Measurements from ENCODE around the gene NKX1-1.
A peak's percentile ranks its signal among the peaks of the same experiment; 100 is the strongest.

NKX1-1 gene

DNA sequence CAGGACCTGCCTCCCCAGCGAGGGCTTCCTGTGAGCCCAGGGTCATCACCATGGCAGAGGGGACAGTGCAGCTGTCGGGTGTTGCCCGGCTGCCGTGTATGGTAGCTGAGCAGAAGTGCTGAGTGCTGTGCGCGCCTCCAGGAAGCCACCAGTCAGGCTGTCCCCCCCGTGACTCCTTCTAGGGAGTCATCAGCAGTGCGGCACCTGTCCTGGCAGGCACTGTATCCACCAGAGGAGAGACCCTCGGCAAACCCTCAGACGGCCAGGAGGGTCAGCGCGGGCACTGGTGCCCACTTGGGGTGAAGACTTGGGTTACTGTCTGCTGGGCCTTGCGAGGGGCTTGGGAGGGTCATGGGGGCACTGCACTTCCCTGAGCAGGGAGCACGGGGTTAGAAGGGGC lies 50.9 kb downstream of the NKX1-1 start:
- Histone ChIP-seq H3K23ac (ENCODE audit: low read length) (no peak overlapping the region), H4K91ac (ENCODE audit: low read depth, low read length) (no peak overlapping the region), H2BK120ac (ENCODE audit: insufficient read depth, low read length, poor library complexity) (no peak overlapping the region), H2BK5ac (ENCODE audit: low read depth, low read length, poor library complexity) (no peak overlapping the region), H4K8ac (ENCODE audit: low read depth, low read length) (no peak overlapping the region), H3K27me3 (ENCODE audit: insufficient read depth, low read length) (no peaks in the 10 kb centered on the region), H2BK12ac (ENCODE audit: low read length) (no peak overlapping the region), H3K4me1 (ENCODE audit: control insufficient read depth in 1 of 2, insufficient read depth in 2 of 2, low read length in 2 of 2) (peaks cover 0 to 2% of the 10 kb centered on the region in 2 experiments), H3K36me3 (ENCODE audit: control insufficient read depth in 1 of 2, insufficient read depth in 2 of 2, low read length in 2 of 2) (peaks cover 62 to 65% of the 10 kb centered on the region in 2 experiments), H3K79me2 (ENCODE audit: control insufficient read depth, insufficient read depth, low read length, poor library complexity) (no peaks in the 10 kb centered on the region), H3K14ac (ENCODE audit: low read length) (no peak overlapping the region), H2AK5ac (ENCODE audit: low read length) (no peak overlapping the region), H3K4me2 (ENCODE audit: low read length) (no peak overlapping the region), H3K4me3 (ENCODE audit: low read depth, low read length) (no peak overlapping the region), H3K4ac (ENCODE audit: low read depth, low read length) (no peak overlapping the region), H3K9ac (ENCODE audit: low read length) (no peak overlapping the region), H3K9me3 (ENCODE audit: insufficient read depth, low read depth, low read length) (no peaks in the 10 kb centered on the region), H3K27ac (ENCODE audit: low read depth, low read length) (no peak overlapping the region), H3K18ac (ENCODE audit: low read length) (no peak overlapping the region), H2AFZ (ENCODE audit: insufficient read depth, low read length, poor library complexity) (no peak overlapping the region), H4K12ac (ENCODE audit: low read depth, low read length) (no peak overlapping the region), H3K79me1 (ENCODE audit: low read length) (no peaks in the 10 kb centered on the region)
- no CpG with 5 or more reads among the region's 14 CpGs for WGBS (ENCODE audit: extremely low coverage, insufficient coverage, insufficient read length)
- DNase-seq = no peak

DNA sequence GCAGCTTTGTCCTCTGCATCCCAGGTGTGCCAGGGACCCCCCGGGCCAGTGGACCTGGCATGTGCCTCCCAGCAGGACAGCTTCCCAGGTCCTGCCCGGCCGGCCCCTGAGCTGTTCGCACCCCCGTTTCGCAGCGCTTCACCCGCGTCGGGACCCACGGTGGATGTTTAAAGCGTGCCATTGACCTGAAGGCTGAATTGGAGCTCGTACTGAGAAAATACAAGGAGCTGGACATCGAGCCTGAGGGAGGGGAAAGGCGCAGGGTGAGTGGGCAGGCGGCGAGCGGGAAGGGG lies 51.3 kb downstream of the NKX1-1 start:
- no peak overlapping the region for H3K4me2 ChIP-seq (ENCODE audit: low read length)
- H3K36me3 ChIP-seq (ENCODE audit: control insufficient read depth in 1 of 2, insufficient read depth in 2 of 2, low read length in 2 of 2) = peaks cover 65 to 66% of the 10 kb centered on the region in 2 experiments
- H4K91ac ChIP-seq (ENCODE audit: low read depth, low read length) = no peak overlapping the region
- no peak overlapping the region for H2AFZ ChIP-seq (ENCODE audit: insufficient read depth, low read length, poor library complexity)
- H3K79me2 ChIP-seq (ENCODE audit: control insufficient read depth, insufficient read depth, low read length, poor library complexity) = no peaks in the 10 kb centered on the region
- no peak overlapping the region for H3K4me3 ChIP-seq (ENCODE audit: low read depth, low read length)
- no peak overlapping the region for H3K9ac ChIP-seq (ENCODE audit: low read length)
- no peak overlapping the region for H2BK12ac ChIP-seq (ENCODE audit: low read length)
- H2AK5ac ChIP-seq (ENCODE audit: low read length) = no peak overlapping the region
- H4K12ac ChIP-seq (ENCODE audit: low read depth, low read length) = no peak overlapping the region
- no peak overlapping the region for H2BK120ac ChIP-seq (ENCODE audit: insufficient read depth, low read length, poor library complexity)
- no peak overlapping the region for H3K23ac ChIP-seq (ENCODE audit: low read length)
- no peak overlapping the region for H3K18ac ChIP-seq (ENCODE audit: low read length)
- no peak overlapping the region for H3K27ac ChIP-seq (ENCODE audit: low read depth, low read length)
- no peaks in the 10 kb centered on the region for H3K79me1 ChIP-seq (ENCODE audit: low read length)
- no peak overlapping the region for H3K14ac ChIP-seq (ENCODE audit: low read length)
- H2BK5ac ChIP-seq (ENCODE audit: low read depth, low read length, poor library complexity) = no peak overlapping the region
- H4K8ac ChIP-seq (ENCODE audit: low read depth, low read length) = no peak overlapping the region
- peaks cover 0 to 2% of the 10 kb centered on the region in 2 experiments for H3K4me1 ChIP-seq (ENCODE audit: control insufficient read depth in 1 of 2, insufficient read depth in 2 of 2, low read length in 2 of 2)
- WGBS (ENCODE audit: extremely low coverage, insufficient coverage, insufficient read length) = no CpG with 5 or more reads among the region's 18 CpGs
- H3K4ac ChIP-seq (ENCODE audit: low read depth, low read length) = no peak overlapping the region
- H3K9me3 ChIP-seq (ENCODE audit: insufficient read depth, low read depth, low read length) = no peaks in the 10 kb centered on the region
- H3K27me3 ChIP-seq (ENCODE audit: insufficient read depth, low read length) = no peaks in the 10 kb centered on the region
- DNase-seq = no peak

DNA sequence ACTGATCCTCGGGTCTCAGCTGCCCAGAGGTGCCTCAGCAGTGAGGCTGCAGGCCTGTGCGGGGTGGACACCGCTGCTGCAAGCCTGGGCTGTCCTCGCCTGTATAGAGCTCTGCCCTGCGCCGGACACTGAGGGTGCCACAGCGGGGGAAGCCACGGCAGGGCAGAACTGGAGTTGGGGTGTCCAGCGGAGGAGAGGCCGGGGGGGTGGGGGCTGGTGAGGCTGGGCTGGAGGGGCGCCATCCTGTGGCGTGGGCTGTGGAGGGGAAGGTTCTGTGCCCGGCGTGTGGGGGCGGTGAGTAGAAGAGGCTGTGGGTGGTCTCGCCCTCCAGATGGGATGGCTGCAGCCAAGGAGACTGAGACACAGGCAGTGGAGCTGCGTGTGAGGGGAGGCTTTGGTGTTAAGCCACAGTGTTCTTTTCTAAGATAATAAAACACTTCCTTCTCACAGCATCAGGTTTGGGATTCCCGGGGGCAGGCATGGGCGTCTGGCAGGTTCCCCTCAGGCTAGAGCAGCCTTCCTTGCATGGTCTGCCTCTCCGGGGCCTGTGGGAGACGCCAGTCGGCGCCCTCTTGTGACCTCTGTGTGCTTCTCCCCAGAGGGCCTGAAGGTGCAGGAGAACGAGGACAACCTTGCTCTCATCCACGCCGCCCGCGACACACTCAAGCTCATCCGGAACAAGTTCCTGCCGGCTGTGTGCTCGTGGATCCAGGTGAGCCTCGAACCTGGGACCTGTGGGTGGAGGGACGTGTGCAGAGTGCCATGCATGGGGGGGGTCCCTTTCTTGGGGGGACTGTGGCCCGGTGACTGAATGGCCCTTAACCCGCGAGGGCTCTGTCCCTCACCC lies 51.9 kb downstream of the NKX1-1 start:
- Histone ChIP-seq H3K18ac (ENCODE audit: low read length) (no peak overlapping the region), H3K14ac (ENCODE audit: low read length) (no peak overlapping the region), H3K9ac (ENCODE audit: low read length) (no peak overlapping the region), H3K79me2 (ENCODE audit: control insufficient read depth, insufficient read depth, low read length, poor library complexity) (no peaks in the 10 kb centered on the region), H3K27me3 (ENCODE audit: insufficient read depth, low read length) (no peaks in the 10 kb centered on the region), H4K8ac (ENCODE audit: low read depth, low read length) (no peak overlapping the region), H3K36me3 (ENCODE audit: control insufficient read depth in 1 of 2, insufficient read depth in 2 of 2, low read length in 2 of 2) (peaks cover 66 to 69% of the 10 kb centered on the region in 2 experiments), H2BK12ac (ENCODE audit: low read length) (no peak overlapping the region), H2AFZ (ENCODE audit: insufficient read depth, low read length, poor library complexity) (no peak overlapping the region), H4K12ac (ENCODE audit: low read depth, low read length) (no peak overlapping the region), H3K23ac (ENCODE audit: low read length) (no peak overlapping the region), H3K27ac (ENCODE audit: low read depth, low read length) (no peak overlapping the region), H3K4ac (ENCODE audit: low read depth, low read length) (no peak overlapping the region), H4K91ac (ENCODE audit: low read depth, low read length) (no peak overlapping the region), H3K4me1 (ENCODE audit: control insufficient read depth in 1 of 2, insufficient read depth in 2 of 2, low read length in 2 of 2) (peaks cover 0 to 2% of the 10 kb centered on the region in 2 experiments), H2AK5ac (ENCODE audit: low read length) (no peak overlapping the region), H3K9me3 (ENCODE audit: insufficient read depth, low read depth, low read length) (no peaks in the 10 kb centered on the region), H2BK120ac (ENCODE audit: insufficient read depth, low read length, poor library complexity) (no peak overlapping the region), H3K4me2 (ENCODE audit: low read length) (no peak overlapping the region), H2BK5ac (ENCODE audit: low read depth, low read length, poor library complexity) (no peak overlapping the region), H3K79me1 (ENCODE audit: low read length) (no peaks in the 10 kb centered on the region), H3K4me3 (ENCODE audit: low read depth, low read length) (no peak overlapping the region)
- WGBS (ENCODE audit: extremely low coverage, insufficient coverage, insufficient read length) = no CpG with 5 or more reads among the region's 36 CpGs
- DNase-seq = no peak

GRCh38 chr4:1353186-1354055 lies 52.8 kb downstream of the NKX1-1 start:
- Histone ChIP-seq H3K4me3 (ENCODE audit: low read depth, low read length) (peak overlapping the region; percentile 38), H4K91ac (ENCODE audit: low read depth, low read length) (no peak overlapping the region), H4K8ac (ENCODE audit: low read depth, low read length) (no peak overlapping the region), H3K18ac (ENCODE audit: low read length) (no peak overlapping the region), H3K4me1 (ENCODE audit: control insufficient read depth in 1 of 2, insufficient read depth in 2 of 2, low read length in 2 of 2) (peaks cover 0 to 2% of the 10 kb centered on the region in 2 experiments), H3K79me1 (ENCODE audit: low read length) (no peaks in the 10 kb centered on the region), H2BK120ac (ENCODE audit: insufficient read depth, low read length, poor library complexity) (no peak overlapping the region), H2BK5ac (ENCODE audit: low read depth, low read length, poor library complexity) (no peak overlapping the region), H3K36me3 (ENCODE audit: control insufficient read depth in 1 of 2, insufficient read depth in 2 of 2, low read length in 2 of 2) (peaks cover 64% of the 10 kb centered on the region in 2 experiments), H2BK12ac (ENCODE audit: low read length) (no peak overlapping the region), H3K4ac (ENCODE audit: low read depth, low read length) (no peak overlapping the region), H2AFZ (ENCODE audit: insufficient read depth, low read length, poor library complexity) (no peak overlapping the region), H3K27me3 (ENCODE audit: insufficient read depth, low read length) (no peaks in the 10 kb centered on the region), H3K27ac (ENCODE audit: low read depth, low read length) (no peak overlapping the region), H3K9ac (ENCODE audit: low read length) (no peak overlapping the region), H3K4me2 (ENCODE audit: low read length) (no peak overlapping the region), H3K23ac (ENCODE audit: low read length) (no peak overlapping the region), H3K14ac (ENCODE audit: low read length) (no peak overlapping the region), H2AK5ac (ENCODE audit: low read length) (no peak overlapping the region), H4K12ac (ENCODE audit: low read depth, low read length) (peak overlapping the region; percentile 9), H3K79me2 (ENCODE audit: control insufficient read depth, insufficient read depth, low read length, poor library complexity) (no peaks in the 10 kb centered on the region), H3K9me3 (ENCODE audit: insufficient read depth, low read depth, low read length) (no peaks in the 10 kb centered on the region)
- DNase-seq = no peak
- WGBS (ENCODE audit: extremely low coverage, insufficient coverage, insufficient read length) = no CpG with 5 or more reads among the region's 30 CpGs

Measured in trophoblast cell (in vitro differentiated cells and primary cell).